HG03060 (cell line): ENCODE data around the gene DNMT3L.

Source experiments
- ATAC-seq: cut with Tn5 transposase; IDR thresholded peaks from one replicate; pipeline ENCODE4 v1.9.1; 2021; ENCODE audit warnings: low read depth, moderate number of reproducible peaks; ENCODE audit not compliant: unreplicated experiment

DNMT3L gene

GRCh38 chr21:44282370-44282769, 20.7 kb upstream of the DNMT3L start:
- no peak for ATAC-seq

- no peak for ATAC-seq
Observed at GRCh38 chr21:44281801-44282200, 20.1 kb upstream of the DNMT3L start.

- ATAC-seq, result no peak
Observed at GRCh38 chr21:44279354-44280260, 17.9 kb upstream of the DNMT3L start.

- ATAC-seq, result no peak
Observed at GRCh38 chr21:44275041-44275440, 13.3 kb upstream of the DNMT3L start.

GRCh38 chr21:44273046-44273445, 11.3 kb upstream of the DNMT3L start:
- ATAC-seq, result no peak

GRCh38 chr21:44272284-44272858, 10.7 kb upstream of the DNMT3L start:
- no peak for ATAC-seq

GRCh38 chr21:44271558-44272283, 10.0 kb upstream of the DNMT3L start:
- ATAC-seq, result no peak

GRCh38 chr21:44269090-44269489, 7.4 kb upstream of the DNMT3L start:
- no peak for ATAC-seq

GRCh38 chr21:44267655-44268142, 6.0 kb upstream of the DNMT3L start:
- no peak for ATAC-seq

GRCh38 chr21:44265734-44266270, 4.1 kb upstream of the DNMT3L start:
- no peak for ATAC-seq

GRCh38 chr21:44263768-44264167, 2.1 kb upstream of the DNMT3L start:
- no peak for ATAC-seq

- ATAC-seq, result no peak
Observed at GRCh38 chr21:44263221-44263760, 1.6 kb upstream of the DNMT3L start.

GRCh38 chr21:44262338-44263056, 800 bp upstream of the DNMT3L start:
- no peak for ATAC-seq

GRCh38 chr21:44260791-44261631, 686 bp downstream of the DNMT3L start:
- ATAC-seq, result no peak

GRCh38 chr21:44260066-44260465, 1.6 kb downstream of the DNMT3L start:
- no peak for ATAC-seq

- no peak for ATAC-seq
Observed at GRCh38 chr21:44259082-44259705, 2.5 kb downstream of the DNMT3L start.

- no peak for ATAC-seq
Observed at GRCh38 chr21:44258056-44258725, 3.5 kb downstream of the DNMT3L start.

- ATAC-seq, result no peak
Observed at GRCh38 chr21:44255511-44255981, 6.2 kb downstream of the DNMT3L start.
